ENCODE data around the gene TNPO1. TPM values are rescaled to one million over a fixed set of nuclear protein-coding genes. Genes with fewer than 3 reads are reported as not detected.

The TNPO1 gene
- total and polyA plus RNA-seq, 2 of the 13 experiments (the other 11 are each of a cell fraction or from before 2014, with no cell fraction given): 26.7 to 123 TPM

- TF ChIP-seq ZC3H4 (CRISPR knock-in tag; IDR thresholded peaks at IDR 0.05; ENCODE audit: borderline replicate concordance) (no peak), ZNF704 (CRISPR knock-in tag; IDR thresholded peaks at IDR 0.05; ENCODE audit: borderline replicate concordance) (no peak; the same call in 1 of the 2 replicates), ZBTB8A (CRISPR knock-in tag; IDR thresholded peaks at IDR 0.05; ENCODE audit: borderline replicate concordance, low read depth) (0 out of 2 replicates have a peak, but pooled peaks have one; percentile 17), ZKSCAN1 (IDR thresholded peaks at IDR 0.05; ENCODE audit: low read length) (no peak), ZNF317 (CRISPR knock-in tag; IDR thresholded peaks at IDR 0.05) (no peak), LRRFIP1 (CRISPR knock-in tag; conservative IDR thresholded peaks at IDR 0.05) (no peak), ZNF224 (CRISPR knock-in tag; IDR thresholded peaks at IDR 0.05) (no peak), ZNF431 (CRISPR knock-in tag; IDR thresholded peaks at IDR 0.05; ENCODE audit: borderline replicate concordance, low read depth) (no peak), CREB1 (IDR thresholded peaks at IDR 0.05) (no peak), CREB1 (CRISPR knock-in tag; IDR thresholded peaks at IDR 0.05) (0 out of 2 replicates have a peak, but pooled peaks have one; percentile 22), MTF2 (CRISPR knock-in tag; IDR thresholded peaks at IDR 0.05; ENCODE audit: borderline replicate concordance) (no peak), MXD3 (CRISPR knock-in tag; IDR thresholded peaks at IDR 0.05) (no peak), RARA (CRISPR knock-in tag; IDR thresholded peaks at IDR 0.05) (no peak), ELF1 (CRISPR knock-in tag; IDR thresholded peaks at IDR 0.05) (0 out of 2 replicates have a peak, but pooled peaks have one; percentile 9), ZNF720 (CRISPR knock-in tag; IDR thresholded peaks at IDR 0.05) (no peak), ZNF878 (CRISPR knock-in tag; IDR thresholded peaks at IDR 0.05) (no peak), GABPA (IDR thresholded peaks at IDR 0.05; ENCODE audit: low read depth, low read length) (no peak), GABPA (CRISPR knock-in tag; IDR thresholded peaks at IDR 0.05; ENCODE audit: low read depth) (no peak), ZBTB42 (CRISPR knock-in tag; IDR thresholded peaks at IDR 0.05) (no peak), GATAD1 (CRISPR knock-in tag; IDR thresholded peaks at IDR 0.05) (no peak), DNMT3B (CRISPR knock-in tag; conservative IDR thresholded peaks at IDR 0.05) (no peak), TP53 (CRISPR knock-in tag; conservative IDR thresholded peaks at IDR 0.05) (no peak)
Measured at GRCh38 chr5:72956324-72957140, 140.1 kb downstream of the TNPO1 start (continued).
